ENCODE data around the gene IL1RN. TPM values are rescaled to one million over a fixed set of nuclear protein-coding genes. Genes with fewer than 3 reads are reported as not detected.

The IL1RN gene
- polyA plus RNA-seq, 3 donors, result 0.86 to 21.7 (median 11.6) TPM

- H3K27ac ChIP-seq (ENCODE audit: low read depth, low read length), result no peak overlapping the region
- WGBS, 3 donors, result 77 to 96% (median 90%) methylated on average over 8 of the region's 8 CpGs
Observed at GRCh38 chr2:113179446-113180045, 52.1 kb downstream of the IL1RN start.

DNA sequence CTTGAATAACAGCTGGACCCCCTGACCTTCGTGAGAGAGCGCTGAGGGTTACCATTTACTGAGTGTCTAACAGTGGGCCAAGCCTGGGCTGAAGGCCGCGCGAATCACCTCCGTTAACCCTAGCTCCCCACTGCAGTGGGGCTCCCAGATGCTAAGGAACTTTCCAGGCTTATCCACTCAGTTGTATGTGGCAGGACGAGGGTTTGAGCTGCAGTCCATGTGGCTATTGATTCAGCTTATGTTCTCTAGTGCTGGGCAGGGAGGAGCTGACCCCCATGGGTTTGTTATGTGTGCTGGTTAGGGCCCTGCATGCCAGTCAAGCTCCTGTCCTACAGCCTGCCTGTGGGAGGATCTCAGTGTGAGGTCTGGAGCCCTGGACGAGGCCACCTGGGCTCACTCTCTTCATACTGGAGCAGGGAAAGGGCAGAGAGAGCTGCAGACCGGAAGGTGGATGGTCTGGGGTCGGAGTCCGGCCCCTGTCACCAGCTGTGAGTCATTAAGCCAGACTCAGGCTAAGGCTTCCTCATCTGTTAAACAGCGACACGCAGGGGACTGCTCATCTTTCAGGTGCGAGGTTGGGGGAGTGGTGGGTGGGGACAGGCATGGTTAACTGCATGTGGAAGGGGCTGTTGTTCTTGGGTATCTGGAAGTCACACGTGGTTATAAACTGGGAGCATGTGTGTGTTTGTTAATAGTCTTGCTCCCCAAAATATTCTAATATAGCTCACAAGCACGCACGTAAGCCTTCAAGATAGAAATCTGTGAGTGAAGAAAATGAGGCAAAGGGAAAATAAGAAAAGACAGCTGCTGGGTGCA, 52.9 kb downstream of the IL1RN start:
- H3K27ac ChIP-seq (ENCODE audit: low read depth, low read length), result no peak overlapping the region
- 80 to 83% (median 83%) methylated on average over 17 of the region's 17 CpGs for WGBS, 3 donors

GRCh38 chr2:113181258-113182051, 54.1 kb downstream of the IL1RN start:
- 36 to 52% (median 40%) methylated on average over 8 of the region's 8 CpGs for WGBS, 3 donors
- H3K27ac ChIP-seq (ENCODE audit: low read depth, low read length), result no peak overlapping the region

GRCh38 chr2:113182471-113183260, 55.3 kb downstream of the IL1RN start:
- 92 to 96% (median 94%) methylated on average over 15 of the region's 15 CpGs for WGBS, 3 donors

DNA sequence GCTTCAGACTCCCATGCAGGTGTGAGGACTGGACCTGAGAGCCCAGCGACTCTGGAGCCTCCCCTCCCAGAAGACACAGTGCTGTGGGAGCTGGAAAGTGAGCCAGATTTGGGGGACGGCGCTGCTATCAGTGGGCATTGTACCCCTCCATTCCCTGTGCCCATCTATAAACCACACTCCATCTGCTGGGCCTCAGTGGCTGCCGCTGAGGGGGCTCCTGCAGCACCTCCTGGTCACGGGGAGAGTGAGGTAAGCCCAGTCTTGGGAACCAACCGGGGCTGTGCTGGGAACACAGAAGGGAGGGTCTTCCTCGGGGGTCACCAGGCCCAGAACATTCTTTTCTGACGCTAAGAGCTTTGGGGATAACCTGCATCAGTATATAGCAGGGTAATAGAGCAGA, 55.9 kb downstream of the IL1RN start:
- H3K27ac ChIP-seq (ENCODE audit: low read depth, low read length), result no peak overlapping the region
- WGBS, 3 donors, result 91 to 95% (median 95%) methylated on average over 8 of the region's 8 CpGs

More at GRCh38 chr2:113182471-113183260, 55.3 kb downstream of the IL1RN start:
- no peak overlapping the region for H3K27ac ChIP-seq (ENCODE audit: low read depth, low read length)

Other genes with a start within 250 kb of the IL1RN start
- gene IL37, start 216.4 kb upstream of the IL1RN start, polyA plus RNA-seq, result not detected
- gene IL36G, start 149.6 kb upstream of the IL1RN start, polyA plus RNA-seq, result not detected
- under 1 TPM in 1 of 3 donors, not detected in 2; 0.45 TPM for gene IL36A, start 122.1 kb upstream of the IL1RN start, polyA plus RNA-seq
- not detected for gene IL36B, start 74.7 kb upstream of the IL1RN start, polyA plus RNA-seq
- gene IL36RN, start 68.4 kb upstream of the IL1RN start, polyA plus RNA-seq, result under 1 TPM in 1 of 3 donors, not detected in 2; 0.01 TPM
- gene IL1F10, start 59.6 kb upstream of the IL1RN start, polyA plus RNA-seq, result not detected
- gene PSD4, start 46.4 kb downstream of the IL1RN start, polyA plus RNA-seq, result 10 to 100 TPM in 1 of 3 donors, 1 to 10 TPM in 2; 1.2 to 11.2 (median 5.9) TPM
- 10 to 100 TPM in 1 of 3 donors, under 1 TPM in 2; 0.07 to 19.0 (median 0.22) TPM for gene PAX8, start 151.3 kb downstream of the IL1RN start, polyA plus RNA-seq

Data from adipose tissue (tissue), 3 donors.